GM23338 (cell line): ENCODE results near the gene STAT3. TPM values are rescaled to one million over a fixed set of nuclear protein-coding genes. Genes with fewer than 3 reads are reported as not detected.

Experiments used
- ATAC-seq: fragments of 200-7000 bp; cut with Tn5 transposase; 3 replicates; pipeline ENCODE4 v1.9.1; 2020
- DNase-seq: peaks from one replicate; pipeline ENCODE4 v3.0.0-alpha.2; 2015; ENCODE audit warnings: low spot score
- H2AFZ ChIP-seq: fragments of 200-600 bp; sonication (generic); 2 replicates; pipeline ENCODE4 v1.8.0; 2016; ENCODE audit warnings: antibody characterized with exemption, mild to moderate bottlenecking, moderate library complexity
- H3F3A ChIP-seq: fragments of 200-600 bp; sonication (generic); replicated peaks from 2 replicates; pipeline ENCODE4 v1.8.0; 2017; ENCODE audit warnings: antibody characterized with exemption, mixed run types, low read depth
- H3K27ac ChIP-seq: fragments of 200-600 bp; sonication (generic); 2 replicates; pipeline ENCODE4 v1.6.1; 2016; ENCODE audit warnings: low read depth
- H3K27me3 ChIP-seq: fragments of 200-600 bp; sonication (generic); 2 replicates; pipeline ENCODE4 v1.8.0; 2016; ENCODE audit warnings: mild to moderate bottlenecking, mixed run types, moderate library complexity; ENCODE audit not compliant: insufficient read depth
- H3K36me3 ChIP-seq: fragments of 200-600 bp; sonication (generic); 2 replicates; pipeline ENCODE4 v1.8.0; 2016; ENCODE audit warnings: mild to moderate bottlenecking; ENCODE audit not compliant: insufficient read depth
- H3K4me1 ChIP-seq: fragments of 200-600 bp; sonication (generic); 2 replicates; pipeline ENCODE4 v1.8.0; 2016; ENCODE audit warnings: mild to moderate bottlenecking, moderate library complexity; ENCODE audit not compliant: insufficient read depth
- H3K4me2 ChIP-seq: fragments of 200-600 bp; sonication (generic); 2 replicates; pipeline ENCODE4 v1.7.1; 2017; ENCODE audit warnings: mixed run types
- H3K4me3 ChIP-seq: fragments of 200-600 bp; sonication (generic); 2 replicates; pipeline ENCODE4 v1.6.1; 2016; ENCODE audit warnings: mixed run types
- H3K79me2 ChIP-seq: fragments of 200-600 bp; sonication (generic); replicated peaks from 2 replicates; pipeline ENCODE4 v1.8.0; 2017; ENCODE audit warnings: mild to moderate bottlenecking; ENCODE audit not compliant: insufficient read depth
- H3K9me2 ChIP-seq: fragments of 200-600 bp; sonication (generic); 2 replicates; pipeline ENCODE4 v1.8.0; 2017; ENCODE audit not compliant: insufficient read depth
- H4K20me1 ChIP-seq: fragments of 200-600 bp; sonication (generic); replicated peaks from 2 replicates; pipeline ENCODE4 v1.8.0; 2017; ENCODE audit warnings: mild to moderate bottlenecking; ENCODE audit not compliant: insufficient read depth
- H3K27ac Mint-ChIP-seq: 2 replicates; pipeline ENCODE4 v1.8.0; 2020; ENCODE audit warnings: inconsistent platforms, mild to moderate bottlenecking, moderate library complexity, mixed read lengths
- H3K27me3 Mint-ChIP-seq: 3 replicates; pipeline ENCODE4 v1.8.0; 2022; ENCODE audit warnings: low read depth, mild to moderate bottlenecking, moderate library complexity, mixed read lengths, inconsistent platforms; ENCODE audit not compliant: insufficient read depth, poor library complexity
- H3K36me3 Mint-ChIP-seq: 3 replicates; pipeline ENCODE4 v1.8.0; 2021; ENCODE audit warnings: low read depth, mild to moderate bottlenecking, inconsistent platforms, moderate library complexity, mixed read lengths
- H3K4me1 Mint-ChIP-seq: 3 replicates; pipeline ENCODE4 v1.8.0; 2020; ENCODE audit warnings: mild to moderate bottlenecking, inconsistent platforms, mixed read lengths
- H3K4me3 Mint-ChIP-seq: 3 replicates; pipeline ENCODE4 v1.8.0; 2021; ENCODE audit warnings: moderate library complexity, mild to moderate bottlenecking, inconsistent platforms, mixed read lengths
- H3K9me3 Mint-ChIP-seq: 3 replicates; pipeline ENCODE4 v1.8.0; 2020; ENCODE audit warnings: moderate library complexity, mild to moderate bottlenecking, inconsistent platforms, mixed read lengths
- CREB1 ChIP-seq: fragments of 250-450 bp; sonication (Bioruptor Pico); IDR thresholded peaks from 2 replicates; pipeline ENCODE4 v1.5.0; 2020; ENCODE audit warnings: low read depth, mild to moderate bottlenecking, moderate library complexity
- CTCF ChIP-seq, 2 experiments: fragments of 200-600 bp in 1 of 2; sonication (generic) in 1 of 2; conservative IDR thresholded peaks; 2 replicates each; pipeline versions ENCODE4 v1.5.1 to v1.6.1; 2016 to 2017; ENCODE audit warnings: antibody characterized with exemption in 2 of 2, low read depth in 2 of 2, mild to moderate bottlenecking in 2 of 2, moderate library complexity in 1 of 2
- ETS1 ChIP-seq: IDR thresholded peaks from 2 replicates; pipeline ENCODE4 v1.6.1; 2016; ENCODE audit warnings: antibody characterized with exemption
- EZH2 ChIP-seq: fragments of 200-600 bp; sonication (generic); IDR thresholded peaks from one replicate; pipeline ENCODE4 v1.8.0; 2017; ENCODE audit warnings: antibody characterized with exemption, mild to moderate bottlenecking, low read depth; ENCODE audit not compliant: unreplicated experiment
- EZH2phosphoT487 ChIP-seq: fragments of 200-600 bp; sonication (generic); IDR thresholded peaks from one replicate; pipeline ENCODE4 v1.8.1; 2018; ENCODE audit warnings: antibody characterized with exemption; ENCODE audit not compliant: unreplicated experiment
- JUNB ChIP-seq: IDR thresholded peaks from one replicate; pipeline ENCODE4 v1.6.1; 2016; ENCODE audit warnings: antibody characterized with exemption; ENCODE audit not compliant: unreplicated experiment
- NANOG ChIP-seq: IDR thresholded peaks from 2 replicates; pipeline ENCODE4 v1.6.1; 2016; ENCODE audit warnings: antibody characterized with exemption, borderline replicate concordance
- POLR2AphosphoS5 ChIP-seq: IDR thresholded peaks from 2 replicates; pipeline ENCODE4 v1.6.1; 2016; ENCODE audit warnings: antibody characterized with exemption, low read depth
- REST ChIP-seq: IDR thresholded peaks from one replicate; pipeline ENCODE4 v1.6.1; 2018; ENCODE audit warnings: antibody characterized with exemption; ENCODE audit not compliant: unreplicated experiment
- STAT1 ChIP-seq: IDR thresholded peaks from one replicate; pipeline ENCODE4 v1.6.1; 2016; ENCODE audit warnings: antibody characterized with exemption; ENCODE audit not compliant: unreplicated experiment
- ZNF114 ChIP-seq: fragments of 250-450 bp; sonication (Bioruptor Pico); IDR thresholded peaks from 2 replicates; pipeline ENCODE4 v1.5.0; 2020; ENCODE audit warnings: mild to moderate bottlenecking, moderate library complexity
- ZNF331 ChIP-seq: fragments of 250-450 bp; sonication (Bioruptor Pico); IDR thresholded peaks from 2 replicates; pipeline ENCODE4 v1.5.0; 2020; ENCODE audit warnings: low read depth, mild to moderate bottlenecking, moderate library complexity
- ZNF462 ChIP-seq: fragments of 250-450 bp; sonication (Bioruptor Pico); IDR thresholded peaks from 2 replicates; pipeline ENCODE4 v1.5.0; 2020; ENCODE audit warnings: mild to moderate bottlenecking, moderate library complexity
- polyA plus RNA-seq: library from polyadenylated mRNA; unstranded; fragments of >200 nt; fragmentation: Nextera tagmentation; extraction: Ambion mirVana; gene quantifications from 2 replicates; pipeline ENCODE4 v1.2.1, GENCODE V29; 2016
- total RNA-seq: library from RNA; depleted of rRNA; stranded (reverse); fragments of >200 nt; shearing (Covaris generic); gene quantifications from 2 replicates; pipeline ENCODE4 v1.2.3, GENCODE V29; 2014

Gene STAT3
- total and polyA plus RNA-seq, 2 experiments from 2014 or later, result 49.5 to 78.0 TPM

GRCh38 chr17:42421136-42421506, 32.9 kb upstream of the STAT3 start:
- no peak overlapping the region for H2AFZ ChIP-seq
- H3K36me3 Mint-ChIP-seq, result peaks cover 3% of the 10 kb centered on the region; the same call in 1 of the 3 replicates
- peaks cover 34% of the 10 kb centered on the region for H3K4me1 Mint-ChIP-seq
- H3K4me1 ChIP-seq, result peaks cover 34% of the 10 kb centered on the region
- no peak for TF ChIP-seq ETS1
- no peak for TF ChIP-seq NANOG
- TF ChIP-seq ZNF462 (CRISPR knock-in tag), result no peak
- TF ChIP-seq REST, result no peak
- TF ChIP-seq CREB1 (CRISPR knock-in tag), result no peak
- TF ChIP-seq POLR2AphosphoS5, result no peak
- no peak for TF ChIP-seq JUNB
- no peak for TF ChIP-seq ZNF331 (CRISPR knock-in tag)
- no peak for TF ChIP-seq ZNF114 (CRISPR knock-in tag)
- TF ChIP-seq EZH2phosphoT487, result no peak
- TF ChIP-seq STAT1, result no peak
- TF ChIP-seq CTCF (conservative IDR thresholded peaks at IDR 0.05; ENCODE audit: low read depth in 2 of 2), result no peak
- TF ChIP-seq EZH2, result no peak
- peak overlapping the region; percentile 97 for H3K4me3 ChIP-seq
- H3K4me3 Mint-ChIP-seq, result peak overlapping the region; percentile 91
- peaks cover 12% of the 10 kb centered on the region; the same call in 1 of the 2 replicates for H3F3A ChIP-seq
- peaks cover 7% of the 10 kb centered on the region for H4K20me1 ChIP-seq
- no peak overlapping the region for H3K27ac ChIP-seq
- H3K36me3 ChIP-seq, result no peaks in the 10 kb centered on the region
- peaks cover 36% of the 10 kb centered on the region for H3K27me3 Mint-ChIP-seq
- peak overlapping the region; percentile 100 for H3K4me2 ChIP-seq
- DNase-seq (no peak), ATAC-seq (no peak)
- H3K9me2 ChIP-seq, result no peaks in the 10 kb centered on the region
- H3K27me3 ChIP-seq, result peaks cover 34% of the 10 kb centered on the region
- peaks cover 18% of the 10 kb centered on the region for H3K79me2 ChIP-seq
- no peak overlapping the region for H3K27ac Mint-ChIP-seq
- no peaks in the 10 kb centered on the region; the same call in 2 of the 3 replicates for H3K9me3 Mint-ChIP-seq
